ENCODE measurements around the gene SIPA1L3.
A peak's percentile ranks its signal among the peaks of the same experiment; 100 is the strongest.

SIPA1L3 gene

DNA sequence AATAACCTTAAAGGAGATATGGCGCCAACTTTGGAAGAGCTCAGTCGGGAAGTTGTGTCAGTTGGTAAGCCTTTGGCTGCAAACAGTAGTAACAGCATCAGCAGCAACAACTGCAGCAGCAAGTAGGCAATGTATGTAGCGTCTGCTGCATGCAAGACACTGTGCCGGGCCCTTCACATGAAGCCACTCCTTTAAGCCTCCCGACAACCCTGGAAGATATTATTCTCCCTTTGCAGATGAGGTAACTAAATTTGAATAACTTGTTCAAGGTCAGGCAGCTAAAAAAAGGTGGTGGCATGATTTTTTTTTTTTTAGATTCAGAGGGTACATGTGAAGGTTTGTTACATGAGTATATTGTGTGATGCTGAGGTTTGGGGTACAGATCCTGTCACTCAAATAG is 19.7 kb downstream of the SIPA1L3 start:
- Mint-ChIP-seq H3K4me3 (no peak overlapping the region), H3K9me3 (no peaks in the 10 kb centered on the region), H3K27ac (no peak overlapping the region), H3K27me3 (no peaks in the 10 kb centered on the region), H3K4me1 (ENCODE audit: low read depth in 2 of 2) (peaks cover 8 to 9% of the 10 kb centered on the region in 2 donors), H3K36me3 (ENCODE audit: insufficient read depth) (peaks cover 5% of the 10 kb centered on the region)
- no peak for ATAC-seq (replicated peaks)
- DNase-seq = no peak

GRCh38 chr19:37928527-37929286 is 21.7 kb downstream of the SIPA1L3 start:
- Mint-ChIP-seq H3K27ac (peak overlapping the region in 1 of 2 donors; percentile 20), H3K9me3 (no peaks in the 10 kb centered on the region), H3K27me3 (no peaks in the 10 kb centered on the region), H3K36me3 (ENCODE audit: insufficient read depth) (peaks cover 5% of the 10 kb centered on the region), H3K4me3 (no peak overlapping the region), H3K4me1 (ENCODE audit: low read depth in 2 of 2) (peaks cover 14% of the 10 kb centered on the region in 2 donors)
- ATAC-seq (replicated peaks) = peak; percentile 49
- DNase-seq = no peak

- H3K9me3 Mint-ChIP-seq = no peaks in the 10 kb centered on the region
Observed at GRCh38 chr19:37929355-37929923, 22.4 kb downstream of the SIPA1L3 start.

DNA sequence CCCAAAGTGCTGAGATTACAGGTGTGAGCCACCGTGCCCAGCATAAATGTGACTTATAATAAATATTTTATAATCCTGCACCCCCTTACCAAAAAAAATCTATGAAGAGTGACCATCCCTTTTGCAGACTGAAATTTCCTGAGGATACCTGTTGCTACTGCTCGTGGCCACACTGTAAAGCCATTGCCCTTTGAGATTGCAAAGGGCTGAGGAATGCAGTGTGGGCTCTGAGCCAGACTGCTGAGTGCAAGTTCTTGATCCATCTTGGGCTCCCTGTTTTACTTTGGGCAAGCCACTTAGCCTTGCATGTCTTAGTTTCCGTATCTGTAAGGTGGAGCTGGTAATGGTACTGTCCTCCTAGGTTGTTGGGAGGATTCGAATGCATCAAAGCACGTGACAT is 23.4 kb downstream of the SIPA1L3 start:
- H3K4me3 Mint-ChIP-seq = no peak overlapping the region
- peaks cover 2% of the 10 kb centered on the region for H3K36me3 Mint-ChIP-seq (ENCODE audit: insufficient read depth)
- no peak overlapping the region for H3K27ac Mint-ChIP-seq
- peaks cover 10% of the 10 kb centered on the region in 2 donors for H3K4me1 Mint-ChIP-seq (ENCODE audit: low read depth in 2 of 2)
- no peaks in the 10 kb centered on the region for H3K9me3 Mint-ChIP-seq
- ATAC-seq (replicated peaks) = no peak
- H3K27me3 Mint-ChIP-seq = no peaks in the 10 kb centered on the region
- no peak for DNase-seq

More at GRCh38 chr19:37929355-37929923, 22.4 kb downstream of the SIPA1L3 start:
- H3K27me3 Mint-ChIP-seq = no peaks in the 10 kb centered on the region
- no peak overlapping the region for H3K4me3 Mint-ChIP-seq
- no peak for DNase-seq
- ATAC-seq (replicated peaks) = no peak
- no peak overlapping the region for H3K27ac Mint-ChIP-seq
- peaks cover 14 to 15% of the 10 kb centered on the region in 2 donors for H3K4me1 Mint-ChIP-seq (ENCODE audit: low read depth in 2 of 2)
- peaks cover 2% of the 10 kb centered on the region for H3K36me3 Mint-ChIP-seq (ENCODE audit: insufficient read depth)

- no peaks in the 10 kb centered on the region for H3K27me3 Mint-ChIP-seq
- peaks cover 2% of the 10 kb centered on the region for H3K36me3 Mint-ChIP-seq (ENCODE audit: insufficient read depth)
- H3K4me3 Mint-ChIP-seq = no peak overlapping the region
- no peak overlapping the region for H3K27ac Mint-ChIP-seq
- H3K9me3 Mint-ChIP-seq = no peaks in the 10 kb centered on the region
- ATAC-seq (replicated peaks) = no peak
- DNase-seq = no peak
- H3K4me1 Mint-ChIP-seq (ENCODE audit: low read depth in 2 of 2) = peaks cover 9 to 10% of the 10 kb centered on the region in 2 donors
Observed at GRCh38 chr19:37931881-37932655, 25.1 kb downstream of the SIPA1L3 start.

DNA sequence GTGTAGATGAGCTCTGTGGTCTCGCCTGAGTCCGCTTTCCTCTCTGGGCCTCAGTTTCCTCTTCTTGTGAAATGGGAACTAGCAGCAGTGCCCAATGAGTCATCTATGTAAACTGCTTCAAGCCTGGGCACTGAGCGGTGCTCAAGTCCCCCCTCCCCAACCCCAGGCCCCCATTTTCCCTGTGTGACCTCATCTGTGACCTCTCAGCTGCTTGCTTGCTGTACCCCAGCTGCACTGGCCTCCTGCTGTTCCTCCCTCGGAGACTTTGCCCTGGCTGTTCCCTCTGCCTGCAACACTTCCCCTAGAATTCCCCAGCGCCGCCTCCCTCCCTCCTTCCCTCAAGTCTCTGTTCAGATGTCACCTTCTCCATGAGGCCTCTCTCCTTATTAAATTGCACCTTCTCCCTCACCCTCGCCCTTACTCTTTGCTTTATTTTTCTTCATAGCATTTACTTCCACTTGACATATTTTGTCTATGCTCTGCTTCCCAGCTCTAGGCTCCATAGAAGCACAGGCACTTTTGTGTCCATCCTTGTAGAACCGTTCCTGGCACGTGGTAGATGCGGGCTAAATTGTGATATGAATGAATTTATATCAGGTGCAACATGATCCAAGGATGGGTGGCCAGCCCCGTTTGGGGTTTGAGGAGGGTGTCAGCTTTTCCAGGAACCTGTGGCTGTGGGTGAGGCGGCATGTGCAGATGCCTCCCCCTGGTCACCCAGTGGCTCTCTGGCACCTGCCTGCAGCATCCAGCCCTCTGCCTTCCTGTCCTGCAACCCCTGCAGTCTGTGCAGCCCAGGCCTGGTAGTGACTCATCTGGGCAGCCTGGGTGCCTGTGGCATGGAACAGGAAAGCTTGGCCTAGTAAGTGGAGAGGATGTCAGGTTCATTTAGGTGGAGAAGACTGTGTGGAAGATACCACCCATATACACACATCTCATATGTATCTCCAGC is 26.3 kb downstream of the SIPA1L3 start:
- Mint-ChIP-seq H3K36me3 (ENCODE audit: insufficient read depth) (peaks cover 2% of the 10 kb centered on the region), H3K27me3 (no peaks in the 10 kb centered on the region), H3K4me1 (ENCODE audit: low read depth in 2 of 2) (peaks cover 9 to 10% of the 10 kb centered on the region in 2 donors), H3K4me3 (no peak overlapping the region), H3K9me3 (no peaks in the 10 kb centered on the region), H3K27ac (no peak overlapping the region)
- ATAC-seq (replicated peaks) (no peak), DNase-seq (no peak)

- Mint-ChIP-seq H3K36me3 (ENCODE audit: insufficient read depth) (peaks cover 2% of the 10 kb centered on the region), H3K27ac (no peak overlapping the region), H3K4me1 (ENCODE audit: low read depth in 2 of 2) (peaks cover 8% of the 10 kb centered on the region in 2 donors), H3K27me3 (no peaks in the 10 kb centered on the region), H3K4me3 (no peak overlapping the region), H3K9me3 (no peaks in the 10 kb centered on the region)
- DNase-seq (no peak), ATAC-seq (replicated peaks) (no peak)
Observed at GRCh38 chr19:37933937-37934358, 26.9 kb downstream of the SIPA1L3 start.

- H3K27ac Mint-ChIP-seq = no peak overlapping the region
Observed at GRCh38 chr19:37935341-37935740, 28.3 kb downstream of the SIPA1L3 start.

DNA sequence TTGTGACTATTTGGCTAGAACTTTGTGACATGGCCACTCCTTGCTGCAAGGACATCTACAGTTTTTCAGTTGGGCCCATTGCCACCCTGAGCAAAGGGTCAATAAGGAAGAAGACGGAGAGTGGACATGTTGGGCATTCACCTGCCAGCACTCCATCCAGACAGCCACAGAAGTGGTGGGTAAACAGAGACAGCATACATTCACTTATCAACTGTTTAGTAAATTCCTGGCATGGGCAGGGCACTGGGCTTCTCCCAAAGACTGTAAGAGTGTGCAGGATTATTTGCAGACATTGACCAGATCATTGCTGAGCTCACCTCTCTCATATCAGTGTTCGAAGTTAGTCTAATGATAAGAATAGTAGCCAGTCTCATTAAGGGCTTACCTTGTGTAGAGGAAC is 29.2 kb downstream of the SIPA1L3 start:
- H3K4me1 Mint-ChIP-seq (ENCODE audit: low read depth in 2 of 2) = peaks cover 8 to 13% of the 10 kb centered on the region in 2 donors

More at GRCh38 chr19:37935341-37935740, 28.3 kb downstream of the SIPA1L3 start:
- DNase-seq (no peak), ATAC-seq (replicated peaks) (no peak)
- no peaks in the 10 kb centered on the region for H3K27me3 Mint-ChIP-seq
- H3K9me3 Mint-ChIP-seq = no peaks in the 10 kb centered on the region
- H3K4me3 Mint-ChIP-seq = no peak overlapping the region
- peaks cover 8 to 13% of the 10 kb centered on the region in 2 donors for H3K4me1 Mint-ChIP-seq (ENCODE audit: low read depth in 2 of 2)
- H3K36me3 Mint-ChIP-seq (ENCODE audit: insufficient read depth) = no peaks in the 10 kb centered on the region

GRCh38 chr19:37936886-37937285 is 29.9 kb downstream of the SIPA1L3 start:
- ATAC-seq (replicated peaks) = no peak
- Mint-ChIP-seq H3K4me1 (ENCODE audit: low read depth in 2 of 2) (peaks cover 8 to 15% of the 10 kb centered on the region in 2 donors), H3K4me3 (no peak overlapping the region)

More for the DNA sequence above, 29.2 kb downstream of the SIPA1L3 start:
- ATAC-seq (replicated peaks) (no peak), DNase-seq (no peak)
- Mint-ChIP-seq H3K4me3 (no peak overlapping the region), H3K36me3 (ENCODE audit: insufficient read depth) (no peaks in the 10 kb centered on the region), H3K27ac (no peak overlapping the region), H3K27me3 (no peaks in the 10 kb centered on the region), H3K9me3 (no peaks in the 10 kb centered on the region)

DNA sequence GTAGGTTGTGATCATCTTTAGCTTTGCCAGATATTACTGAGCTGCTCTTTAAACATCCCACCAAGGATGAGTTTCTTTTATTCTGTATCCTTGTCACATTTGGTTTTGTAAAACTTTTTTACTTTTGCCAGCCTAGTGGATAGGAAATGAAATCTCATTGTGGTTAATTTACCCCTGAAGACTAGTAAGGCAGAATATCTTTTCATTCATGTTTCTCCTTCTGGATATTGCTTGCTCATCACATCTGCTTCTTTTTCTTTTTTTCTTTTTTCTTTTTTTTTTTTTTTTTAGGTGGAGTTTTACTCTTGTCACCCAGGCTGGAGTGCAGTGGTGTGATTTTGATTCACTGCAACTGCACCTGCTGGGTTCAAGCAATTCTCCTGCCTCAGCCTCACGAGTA is 31.3 kb downstream of the SIPA1L3 start:
- ATAC-seq (replicated peaks) = no peak
- Mint-ChIP-seq H3K27me3 (no peaks in the 10 kb centered on the region), H3K4me1 (ENCODE audit: low read depth in 2 of 2) (peaks cover 9 to 14% of the 10 kb centered on the region in 2 donors), H3K27ac (no peak overlapping the region), H3K4me3 (no peak overlapping the region), H3K9me3 (no peaks in the 10 kb centered on the region), H3K36me3 (ENCODE audit: insufficient read depth) (no peaks in the 10 kb centered on the region)
- DNase-seq = no peak

More at GRCh38 chr19:37936886-37937285, 29.9 kb downstream of the SIPA1L3 start:
- DNase-seq = no peak
- no peak overlapping the region for H3K27ac Mint-ChIP-seq
- no peaks in the 10 kb centered on the region for H3K9me3 Mint-ChIP-seq
- H3K36me3 Mint-ChIP-seq (ENCODE audit: insufficient read depth) = no peaks in the 10 kb centered on the region
- no peaks in the 10 kb centered on the region for H3K27me3 Mint-ChIP-seq

- H3K9me3 Mint-ChIP-seq = no peaks in the 10 kb centered on the region
- H3K4me1 Mint-ChIP-seq (ENCODE audit: low read depth in 2 of 2) = peaks cover 3 to 12% of the 10 kb centered on the region in 2 donors
- no peak for DNase-seq
- no peaks in the 10 kb centered on the region for H3K36me3 Mint-ChIP-seq (ENCODE audit: insufficient read depth)
- ATAC-seq (replicated peaks) = no peak
- H3K27ac Mint-ChIP-seq = peak overlapping the region; percentile 24 to 26
- no peak overlapping the region for H3K4me3 Mint-ChIP-seq
- H3K27me3 Mint-ChIP-seq = no peaks in the 10 kb centered on the region
Observed at GRCh38 chr19:37941782-37942515, 34.9 kb downstream of the SIPA1L3 start.

Measured in effector memory CD8-positive, alpha-beta T cell (primary cell).